ENCODE measurements around the gene POC1B. TPM values are rescaled to one million over a fixed set of nuclear protein-coding genes. Genes with fewer than 3 reads are reported as not detected.

The POC1B gene
- total and polyA plus RNA-seq, 2 donors (not counting 3 experiments of a cell fraction or from before 2014, with no cell fraction given), result 7.1 to 18.2 TPM

DNA sequence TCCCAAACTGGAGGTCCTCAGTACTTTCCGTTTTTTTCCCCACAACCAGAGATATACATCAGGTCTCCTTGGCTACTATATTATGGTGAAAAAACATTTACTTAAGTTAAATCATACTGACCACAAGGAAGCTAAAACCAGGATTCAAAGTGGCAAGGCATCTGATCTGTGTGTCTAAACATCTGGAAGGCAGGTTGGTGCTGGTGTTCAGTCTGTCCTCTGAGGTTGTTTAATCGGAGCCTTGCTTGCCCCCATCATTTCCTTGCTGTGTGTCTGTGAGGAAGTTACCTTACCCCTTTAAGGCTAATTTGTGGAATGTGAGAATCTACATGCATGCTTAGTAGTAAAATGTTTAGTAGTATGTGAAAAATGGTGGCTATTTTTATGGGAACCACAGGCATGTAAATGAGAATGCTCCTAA lies 76.9 kb downstream of the POC1B start:
- H3K9ac ChIP-seq (replicated peaks; ENCODE audit: extremely low read depth, insufficient read depth, low read length), result no peak overlapping the region
- no peaks in the 10 kb centered on the region for H3K27me3 ChIP-seq (ENCODE audit: control insufficient read depth in 2 of 2, insufficient read depth in 2 of 2, low read length in 2 of 2)
- H2AFZ ChIP-seq (ENCODE audit: low read depth, low read length), result no peak overlapping the region
- no peak overlapping the region for H3K4me3 ChIP-seq (replicated peaks in 1 of 3; ENCODE audit: insufficient read depth in 1 of 3, low read depth in 1 of 3, low read length in 3 of 3)
- H3K27ac ChIP-seq (ENCODE audit: insufficient read depth, low read depth, low read length), result no peak overlapping the region
- no peaks in the 10 kb centered on the region for H3K9me1 ChIP-seq (replicated peaks; ENCODE audit: control insufficient read depth, extremely low read depth, insufficient read depth, low read length)
- H3K79me2 ChIP-seq (ENCODE audit: control insufficient read depth, insufficient read depth, low read length), result no peaks in the 10 kb centered on the region
- intact Hi-C loops (cut with micrococcal nuclease) (no loop called here), dilution Hi-C loops (cut with MboI; ENCODE audit: extremely low pct_ligation_motif_present, low sequenced_read_pairs) (no loop called here)
- CTCF ChIA-PET, result interaction anchor here (1.1 kb wide), 1 partner anchor 11 kb away, joined by 3 read pairs; no protein-coding TSS in a partner anchor
- FAIRE-seq, result no peak
- TF ChIP-seq POLR2AphosphoS5 (IDR thresholded peaks at IDR 0.05; ENCODE audit: insufficient read depth, low read depth, low read length) (no peak), POLR2A (IDR thresholded peaks at IDR 0.05; ENCODE audit: low read depth, low read length) (no peak), GATA2 (IDR thresholded peaks at IDR 0.05; ENCODE audit: insufficient read depth, insufficient read length, low read depth, low read length) (no peak), EZH2 (IDR thresholded peaks at IDR 0.05; ENCODE audit: borderline replicate concordance, low read depth, low read length, severe bottlenecking) (no peak), FOS (IDR thresholded peaks at IDR 0.05; ENCODE audit: borderline replicate concordance, insufficient read depth, low read length) (no peak), MYC (IDR thresholded peaks at IDR 0.05; ENCODE audit: low read depth, low read length) (no peak), JUN (IDR thresholded peaks at IDR 0.05; ENCODE audit: borderline replicate concordance, insufficient read depth, insufficient read length, low read depth) (no peak)
- TF ChIP-seq, protein P1, sequence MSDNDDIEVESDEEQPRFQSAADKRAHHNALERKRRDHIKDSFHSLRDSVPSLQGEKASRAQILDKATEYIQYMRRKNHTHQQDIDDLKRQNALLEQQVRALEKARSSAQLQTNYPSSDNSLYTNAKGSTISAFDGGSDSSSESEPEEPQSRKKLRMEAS (IDR thresholded peaks at IDR 0.05; ENCODE audit: insufficient read depth, insufficient read length), result no peak
- TF ChIP-seq, protein P2, sequence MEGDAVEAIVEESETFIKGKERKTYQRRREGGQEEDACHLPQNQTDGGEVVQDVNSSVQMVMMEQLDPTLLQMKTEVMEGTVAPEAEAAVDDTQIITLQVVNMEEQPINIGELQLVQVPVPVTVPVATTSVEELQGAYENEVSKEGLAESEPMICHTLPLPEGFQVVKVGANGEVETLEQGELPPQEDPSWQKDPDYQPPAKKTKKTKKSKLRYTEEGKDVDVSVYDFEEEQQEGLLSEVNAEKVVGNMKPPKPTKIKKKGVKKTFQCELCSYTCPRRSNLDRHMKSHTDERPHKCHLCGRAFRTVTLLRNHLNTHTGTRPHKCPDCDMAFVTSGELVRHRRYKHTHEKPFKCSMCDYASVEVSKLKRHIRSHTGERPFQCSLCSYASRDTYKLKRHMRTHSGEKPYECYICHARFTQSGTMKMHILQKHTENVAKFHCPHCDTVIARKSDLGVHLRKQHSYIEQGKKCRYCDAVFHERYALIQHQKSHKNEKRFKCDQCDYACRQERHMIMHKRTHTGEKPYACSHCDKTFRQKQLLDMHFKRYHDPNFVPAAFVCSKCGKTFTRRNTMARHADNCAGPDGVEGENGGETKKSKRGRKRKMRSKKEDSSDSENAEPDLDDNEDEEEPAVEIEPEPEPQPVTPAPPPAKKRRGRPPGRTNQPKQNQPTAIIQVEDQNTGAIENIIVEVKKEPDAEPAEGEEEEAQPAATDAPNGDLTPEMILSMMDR (IDR thresholded peaks at IDR 0.05; ENCODE audit: extremely low read depth in 1 of 2, insufficient read depth in 1 of 2, low read depth in 1 of 2, low read length in 2 of 2), result no peak
- H3K9me3 ChIP-seq (replicated peaks; ENCODE audit: control insufficient read depth, insufficient read depth, low read length), result no peaks in the 10 kb centered on the region
- H3K36me3 ChIP-seq (ENCODE audit: control insufficient read depth in 2 of 2, extremely low read depth in 1 of 2, insufficient read depth in 2 of 2, low read length in 2 of 2), result no peaks in the 10 kb centered on the region
- no TSS peak for BruUV-seq (replicated peaks)
- H4K20me1 ChIP-seq (replicated peaks; ENCODE audit: control insufficient read depth, extremely low read depth, insufficient read depth, low read length), result no peaks in the 10 kb centered on the region
- no peak overlapping the region for H3K4me2 ChIP-seq (ENCODE audit: insufficient read depth, low read length)
- DNase-seq (ENCODE audit: low read depth, low spot score), result no peak
- H3K4me1 ChIP-seq (ENCODE audit: control insufficient read depth, extremely low read depth, insufficient read depth, low read length), result peaks cover 43% of the 10 kb centered on the region
- POLR2A ChIA-PET, result no interaction called here

Data from endothelial cell of umbilical vein (primary cell).